Heart right ventricle (tissue), 16 donors: ENCODE results near the gene UBE4A. TPM values are rescaled to one million over a fixed set of nuclear protein-coding genes. Genes with fewer than 3 reads are reported as not detected.
A peak's percentile ranks its signal among the peaks of the same experiment; 100 is the strongest.

Experiments used
- ATAC-seq, 8 donors: fragments of 200-7000 bp; cut with Tn5 transposase; one replicate each; pipeline ENCODE4 v1.9.1; 2020; ENCODE audit warnings: mild to moderate bottlenecking in 8 of 8, moderate library complexity in 8 of 8, moderate number of reproducible peaks in 1 of 8
- DNase-seq, 2 donors: peaks; one replicate each; pipeline ENCODE4 v3.0.0-alpha.2; 2020
- H3K27ac ChIP-seq, 10 donors: fragments of 200-600 bp; sonication (generic) in 2 of 10; one replicate each; pipeline versions ENCODE4 v1.5.0 to v1.8.0; 2020 to 2022; ENCODE audit warnings: mild to moderate bottlenecking in 3 of 10
- H3K27me3 ChIP-seq, 7 donors: fragments of 200-600 bp; one replicate each; pipeline ENCODE4 v1.8.0; 2021 to 2022; ENCODE audit warnings: mild to moderate bottlenecking in 2 of 7
- H3K36me3 ChIP-seq, 9 donors: fragments of 200-600 bp; sonication (generic) in 1 of 9; one replicate each; pipeline versions ENCODE4 v1.5.0 to v1.8.0; 2020 to 2022; ENCODE audit warnings: mild to moderate bottlenecking in 2 of 9
- H3K4me1 ChIP-seq, 9 donors: fragments of 200-600 bp; sonication (generic) in 1 of 9; one replicate each; pipeline versions ENCODE4 v1.5.0 to v1.8.0; 2020 to 2022; ENCODE audit warnings: mild to moderate bottlenecking in 4 of 9
- H3K4me3 ChIP-seq, 10 donors: fragments of 200-600 bp; sonication (generic) in 2 of 10; one replicate each; pipeline versions ENCODE4 v1.5.0 to v1.8.0; 2020 to 2022; ENCODE audit warnings: mild to moderate bottlenecking in 7 of 10, moderate library complexity in 2 of 10
- H3K9me3 ChIP-seq, 11 donors: fragments of 200-600 bp in 10 of 11; sonication (generic) in 2 of 11; one replicate each; pipeline versions ENCODE4 v1.5.0 to v1.8.0; 2013 to 2022; ENCODE audit warnings: mild to moderate bottlenecking in 2 of 11, control low read depth in 1 of 11, moderate library complexity in 1 of 11
- CTCF ChIP-seq, 9 donors: fragments of 200-600 bp; sonication (generic) in 2 of 9; IDR thresholded peaks; one replicate each; pipeline versions ENCODE4 v1.5.0 to v1.8.0; 2021 to 2022; ENCODE audit warnings: antibody characterized with exemption in 9 of 9, mild to moderate bottlenecking in 5 of 9, moderate library complexity in 1 of 9
- WGBS, 2 donors: extraction: QIAGEN DNeasy Blood & Tissue Kit; methylation state at CpG; one replicate each; pipeline ENCODE4 v1.1.7; 2013; ENCODE audit warnings: inconsistent platforms in 1 of 2; 5-methylcytosine and 5-hydroxymethylcytosine counted together
- intact Hi-C, 10 donors: fragments of 100-400 bp; cut with DNase I; formaldehyde crosslinking; loops; one replicate each; pipeline versions ENCODE4 v1.11.1 to v1.14.2; 2022
- polyA plus RNA-seq, 2 donors: library from polyadenylated mRNA; stranded (reverse); fragments of 200-250 nt; gene quantifications; one replicate each; pipeline ENCODE4 v1.2.3, GENCODE V29; 2013
- total RNA-seq, 10 donors: library from RNA; stranded (reverse); fragmentation: NEBNext Ultra II Directional in 3 of 10; extraction: Animal tissue kit (Norgen Biotek cat#: 25700) in 3 of 10; gene quantifications; one replicate each; pipeline versions ENCODE4 v1.2.1 to v1.2.4, GENCODE V29; 2021 to 2023
- donor health status: Arrhythmogenic right ventricular cardiomyopathy.
- donor health status: ischemic (EF 13 %, LVEDD 7.1; RV severe dilation, severe dysfunction).
- donor health status: healthy with polysubstance abuse.
- donor health status: DM: no; HTN: yes; CAD: no.
- donor health status: DM: no; HTN: no; CAD: no.
- donor health status: ischemic (EF 25% LVEDD 6.9; RV normal size, moderate dysfunction).
- donor health status: ischemic (EF 25% LVEDD 5.7; RV mildly dilated, moderate dysfunction).
- donor health status: healthy.
- donor health status: DM: yes; HTN: yes; CAD: no.
- donor health status: Ischemic cardiomyopathy.
- donor health status: ischemic (EF 35%, LVEDD 5.7; RV mildly dilated, moderate dysfunction).
- donor health status: nonischemic (EF 11% LVEDD 7.7; RV severe dilation, severe dysfunction).
- donor health status: DM: yes; HTN: yes; CAD: no.
- donor health status: PGD.
- donor health status: ischemic (EF 29% LVEDD 5.4; RV normal size, mild dysfunction).
- donor health status: nonischemic (EF 23%, LVEDD 6.1; RV moderate dilation, normal function).

The UBE4A gene
- total and polyA plus RNA-seq, 12 donors = 12.7 to 46.4 (median 41.3) TPM

GRCh38 chr11:118341815-118342489 lies 17.4 kb upstream of the UBE4A start:
- intact Hi-C loops = no loop called here
- no peak for DNase-seq
- no peaks in the 10 kb centered on the region for H3K9me3 ChIP-seq
- WGBS, 2 donors = 75 to 87% methylated on average over 5 of the region's 5 CpGs
- H3K4me1 ChIP-seq = no peaks in the 10 kb centered on the region
- no peak for ATAC-seq
- peak overlapping the region in 1 of 10 donors; percentile 50 for H3K4me3 ChIP-seq
- H3K27ac ChIP-seq = peak overlapping the region in 1 of 10 donors; percentile 83
- no peak for TF ChIP-seq CTCF (IDR thresholded peaks at IDR 0.05)
- no peaks in the 10 kb centered on the region for H3K36me3 ChIP-seq
- peaks cover 0 to 32% (median 4%) of the 10 kb centered on the region in 7 donors for H3K27me3 ChIP-seq

- H3K27ac ChIP-seq = peak within 1 kb of the TSS in 1 of 10 donors; percentile 83
- no peak for TF ChIP-seq CTCF (IDR thresholded peaks at IDR 0.05)
- intact Hi-C loops = no loop called here
- no peak for ATAC-seq
- H3K4me1 ChIP-seq = no peaks in the 10 kb centered on the region
- H3K9me3 ChIP-seq = no peaks in the 10 kb centered on the region
- DNase-seq = no peak
- H3K36me3 ChIP-seq = no peaks in the 10 kb centered on the region
- WGBS, 2 donors = 68 to 78% methylated on average over 13 of the region's 13 CpGs
- peaks cover 0 to 32% (median 3%) of the 10 kb centered on the region in 7 donors for H3K27me3 ChIP-seq
- H3K4me3 ChIP-seq = peak within 1 kb of the TSS in 1 of 10 donors; percentile 50
These were observed 16.8 kb upstream of the UBE4A start, which contains the start of gene CD3D for GRCh38 chr11:118342503-118343161. Gene CD3D, minus strand, starts transcription at chr11:118342705. Its CDS starts 98 bp downstream, at chr11:118342607.

GRCh38 chr11:118343248-118343647 lies 16.2 kb upstream of the UBE4A start:
- Histone ChIP-seq H3K4me3 (peak overlapping the region in 1 of 10 donors; percentile 48), H3K27ac (peak overlapping the region in 1 of 10 donors; percentile 83), H3K4me1 (no peaks in the 10 kb centered on the region), H3K36me3 (no peaks in the 10 kb centered on the region), H3K9me3 (no peaks in the 10 kb centered on the region), H3K27me3 (peaks cover 0 to 33% (median 0%) of the 10 kb centered on the region in 7 donors)
- TF ChIP-seq CTCF (IDR thresholded peaks at IDR 0.05) = no peak
- DNase-seq = no peak
- ATAC-seq = no peak
- 74 to 82% methylated on average over 9 of the region's 9 CpGs for WGBS, 2 donors
- intact Hi-C loops = no loop called here

GRCh38 chr11:118343981-118344515 lies 15.4 kb upstream of the UBE4A start, which contains the start of gene CD3G:
Gene CD3G, plus strand, starts transcription at chr11:118344344. Its CDS starts 80 bp downstream, at chr11:118344424.
- peak in 1 of 8 donors; percentile 42 for ATAC-seq
- H3K9me3 ChIP-seq = no peaks in the 10 kb centered on the region
- TF ChIP-seq CTCF (IDR thresholded peaks at IDR 0.05) = no peak
- intact Hi-C loops = no loop called here
- peaks cover 0 to 40% (median under 1%) of the 10 kb centered on the region in 7 donors for H3K27me3 ChIP-seq
- H3K4me1 ChIP-seq = no peaks in the 10 kb centered on the region
- 71 to 77% methylated on average over 6 of the region's 6 CpGs for whole genome bisulfite sequencing, 2 donors
- peak within 1 kb of the TSS in 1 of 10 donors; percentile 83 for H3K27ac ChIP-seq
- peak within 1 kb of the TSS in 1 of 10 donors; percentile 48 for H3K4me3 ChIP-seq
- DNase-seq = no peak
- no peaks in the 10 kb centered on the region for H3K36me3 ChIP-seq
